Mononuclear cell (primary cell): Measurements from ENCODE around the gene WASF2. TPM values are rescaled to one million over a fixed set of nuclear protein-coding genes. Genes with fewer than 3 reads are reported as not detected.
"Not testable (repeated sequence)": the region's sequence is repeated elsewhere in the genome, so short reads cannot be mapped to it uniquely, and the experiment has no call there.

Experiments
- H3K27me3 ChIP-seq: 2 replicates; pipeline ENCODE4 v1.6.0; 2011; ENCODE audit warnings: low read length, control low read depth; ENCODE audit not compliant: insufficient read depth
- H3K4me1 ChIP-seq: 2 replicates; pipeline ENCODE4 v1.5.1; 2011; ENCODE audit warnings: mild to moderate bottlenecking, low read length, control low read depth; ENCODE audit not compliant: insufficient read depth
- H3K4me3 ChIP-seq: 2 replicates; pipeline ENCODE4 v1.5.1; 2011; ENCODE audit warnings: mild to moderate bottlenecking, low read length, moderate library complexity
- H3K9me3 ChIP-seq: 2 replicates; pipeline ENCODE4 v1.5.1; 2011; ENCODE audit warnings: low read depth, mild to moderate bottlenecking, control low read depth, low read length
- total RNA-seq: library from RNA; depleted of rRNA; stranded (reverse); fragments of >200 nt; gene quantifications from one replicate; pipeline ENCODE4 v1.2.3, GENCODE V29; 2012

WASF2 gene
- total RNA-seq, 1 donor = 29.4 TPM

- no peak overlapping the region for H3K4me3 ChIP-seq
- H3K9me3 ChIP-seq = no peaks in the 10 kb centered on the region
- H3K27me3 ChIP-seq = no peaks in the 10 kb centered on the region
- H3K4me1 ChIP-seq = peaks cover 18% of the 10 kb centered on the region
Measured at GRCh38 chr1:27388337-27389005, 101.5 kb downstream of the WASF2 start.

DNA sequence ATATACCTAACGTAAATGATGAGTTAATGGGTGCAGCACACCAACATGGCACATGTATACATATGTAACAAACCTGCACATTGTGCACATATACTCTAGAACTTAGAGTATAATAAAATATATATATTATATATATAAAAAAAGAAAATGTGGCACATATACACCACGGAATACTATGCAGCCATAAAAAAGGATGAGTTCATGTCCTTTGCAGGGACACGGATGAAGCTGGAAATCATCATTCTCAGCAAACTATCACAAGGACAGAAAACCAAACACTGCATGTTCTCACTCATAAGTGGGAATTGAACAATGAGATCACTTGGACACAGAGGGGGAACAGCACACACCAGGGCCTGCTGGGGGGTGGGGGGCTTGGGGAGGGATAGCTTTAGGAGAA is 105.2 kb downstream of the WASF2 start:
- H3K27me3 ChIP-seq, H3K4me3 ChIP-seq, H3K9me3 ChIP-seq, H3K4me1 ChIP-seq: not testable (repeated sequence)

DNA sequence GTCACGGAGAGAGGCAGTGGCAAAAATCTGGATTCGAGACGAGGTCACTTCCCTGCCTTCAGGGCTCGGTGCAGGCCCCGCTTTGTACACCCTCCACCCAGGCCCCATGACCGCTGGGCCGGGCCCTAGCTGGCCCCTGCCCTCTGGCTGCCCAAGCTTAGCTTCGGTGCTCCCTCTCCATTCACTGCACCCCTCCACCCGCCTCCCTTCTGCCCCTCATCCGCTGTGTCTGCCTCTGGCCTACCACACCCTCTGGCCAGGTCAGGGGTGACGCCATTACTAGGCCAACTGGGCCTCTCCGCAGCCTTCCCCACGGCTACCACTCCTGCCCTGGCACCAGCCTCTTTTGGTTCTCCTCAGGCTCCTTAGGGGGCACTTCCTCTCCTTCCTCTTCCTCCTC is 106.3 kb downstream of the WASF2 start:
- no peaks in the 10 kb centered on the region for H3K9me3 ChIP-seq
- no peaks in the 10 kb centered on the region for H3K27me3 ChIP-seq
- no peaks in the 10 kb centered on the region for H3K4me1 ChIP-seq
- H3K4me3 ChIP-seq = no peak overlapping the region

GRCh38 chr1:27383039-27383605 is 106.8 kb downstream of the WASF2 start, which contains the start of gene CD164L2:
CD164L2 (minus strand) TSS chr1:27383333; CDS start chr1:27383239, 94 bp downstream.
- Histone ChIP-seq H3K27me3 (no peaks in the 10 kb centered on the region), H3K4me3 (no peak within 1 kb of the TSS), H3K4me1 (no peaks in the 10 kb centered on the region), H3K9me3 (no peaks in the 10 kb centered on the region)

GRCh38 chr1:27381969-27382762 is 107.8 kb downstream of the WASF2 start:
- no peaks in the 10 kb centered on the region for H3K4me1 ChIP-seq
- H3K4me3 ChIP-seq = no peak overlapping the region
- H3K27me3 ChIP-seq = no peaks in the 10 kb centered on the region
- H3K9me3 ChIP-seq = no peaks in the 10 kb centered on the region

- no peaks in the 10 kb centered on the region for H3K9me3 ChIP-seq
- no peaks in the 10 kb centered on the region for H3K27me3 ChIP-seq
- no peak overlapping the region for H3K4me3 ChIP-seq
- no peaks in the 10 kb centered on the region for H3K4me1 ChIP-seq
Measured at GRCh38 chr1:27380766-27381733, 108.9 kb downstream of the WASF2 start.

GRCh38 chr1:27380224-27380623 is 109.7 kb downstream of the WASF2 start:
- H3K4me1 ChIP-seq = no peaks in the 10 kb centered on the region
- H3K27me3 ChIP-seq = no peaks in the 10 kb centered on the region
- H3K9me3 ChIP-seq = no peaks in the 10 kb centered on the region
- H3K4me3 ChIP-seq = no peak overlapping the region

DNA sequence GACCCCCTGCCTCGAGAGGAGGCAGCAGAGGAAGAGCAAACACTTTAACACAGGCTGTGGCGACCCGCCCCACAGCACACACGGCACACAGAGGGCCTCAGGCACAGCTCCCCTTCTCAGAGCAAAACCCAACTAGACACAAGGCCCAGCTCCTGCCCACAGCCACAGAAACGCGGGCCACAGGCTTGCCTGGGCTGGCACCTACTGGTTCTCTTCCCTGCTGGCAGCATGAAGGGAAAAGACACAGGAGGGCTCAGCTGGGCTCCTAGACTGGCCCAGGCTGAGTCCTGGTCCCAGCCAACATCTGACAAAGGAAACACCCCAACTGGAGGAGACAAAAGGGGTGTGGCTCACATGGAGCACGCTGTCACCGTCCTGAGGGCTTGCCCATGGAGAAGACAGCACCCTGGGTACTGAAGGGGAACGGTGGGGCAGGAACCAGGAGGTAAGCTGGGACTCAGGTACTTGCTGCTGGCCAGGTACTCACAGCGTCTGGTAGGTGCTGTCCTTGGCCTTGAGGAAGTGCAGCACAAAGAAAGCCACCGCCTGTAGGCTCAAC is 110.3 kb downstream of the WASF2 start:
- no peaks in the 10 kb centered on the region for H3K4me1 ChIP-seq
- H3K4me3 ChIP-seq = no peak overlapping the region
- H3K9me3 ChIP-seq = no peaks in the 10 kb centered on the region

GRCh38 chr1:27377760-27378495 is 112.0 kb downstream of the WASF2 start:
- Histone ChIP-seq H3K9me3 (no peaks in the 10 kb centered on the region), H3K4me3 (no peak overlapping the region)

More for the DNA sequence above, 110.3 kb downstream of the WASF2 start:
- no peaks in the 10 kb centered on the region for H3K27me3 ChIP-seq

DNA sequence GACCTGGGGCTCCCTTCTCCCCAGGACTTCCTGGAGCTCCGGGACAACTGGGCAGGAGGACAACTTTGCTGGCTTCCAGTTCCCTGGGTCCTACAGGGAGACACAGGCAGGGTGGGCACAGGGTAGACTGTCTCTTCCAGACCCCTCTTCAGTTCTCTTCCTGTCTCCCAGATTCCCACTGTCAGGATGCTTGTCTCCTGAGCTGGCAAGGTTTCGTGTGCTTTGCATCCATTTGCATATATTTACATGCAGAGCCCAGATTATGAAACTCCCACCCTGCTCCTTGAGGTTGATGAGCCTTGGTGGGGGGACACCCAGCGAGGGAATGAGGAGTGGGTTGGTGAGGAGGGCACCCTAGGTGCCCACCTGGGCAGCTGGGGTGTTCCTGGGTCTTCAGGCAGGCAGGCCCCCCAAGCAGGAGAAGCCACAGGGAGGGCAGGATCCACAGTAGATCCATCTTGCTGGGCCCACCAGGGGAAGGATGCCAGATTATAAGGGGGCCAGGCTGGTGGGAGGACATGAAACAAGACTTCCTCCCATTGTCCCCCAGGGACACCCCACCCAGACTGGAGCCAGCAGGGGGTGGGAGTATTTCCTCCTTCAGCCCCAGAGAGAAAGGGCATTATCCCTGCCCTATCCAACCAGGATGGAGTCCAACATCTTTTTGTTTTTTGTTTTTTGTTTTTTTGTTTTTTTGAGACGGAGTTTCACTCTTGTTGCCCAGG is 115.4 kb downstream of the WASF2 start, which contains the start of gene FCN3:
Gene FCN3, minus strand, starts transcription at position 463 of the 725 bp plus-strand sequence. Its CDS starts 6 bp downstream, at position 457.
- Histone ChIP-seq H3K9me3 (no peaks in the 10 kb centered on the region), H3K4me3 (no peak within 1 kb of the TSS), H3K4me1 (peaks cover 13% of the 10 kb centered on the region), H3K27me3 (no peaks in the 10 kb centered on the region)

More at GRCh38 chr1:27377760-27378495, 112.0 kb downstream of the WASF2 start:
- no peaks in the 10 kb centered on the region for H3K27me3 ChIP-seq
- H3K4me1 ChIP-seq = no peaks in the 10 kb centered on the region

DNA sequence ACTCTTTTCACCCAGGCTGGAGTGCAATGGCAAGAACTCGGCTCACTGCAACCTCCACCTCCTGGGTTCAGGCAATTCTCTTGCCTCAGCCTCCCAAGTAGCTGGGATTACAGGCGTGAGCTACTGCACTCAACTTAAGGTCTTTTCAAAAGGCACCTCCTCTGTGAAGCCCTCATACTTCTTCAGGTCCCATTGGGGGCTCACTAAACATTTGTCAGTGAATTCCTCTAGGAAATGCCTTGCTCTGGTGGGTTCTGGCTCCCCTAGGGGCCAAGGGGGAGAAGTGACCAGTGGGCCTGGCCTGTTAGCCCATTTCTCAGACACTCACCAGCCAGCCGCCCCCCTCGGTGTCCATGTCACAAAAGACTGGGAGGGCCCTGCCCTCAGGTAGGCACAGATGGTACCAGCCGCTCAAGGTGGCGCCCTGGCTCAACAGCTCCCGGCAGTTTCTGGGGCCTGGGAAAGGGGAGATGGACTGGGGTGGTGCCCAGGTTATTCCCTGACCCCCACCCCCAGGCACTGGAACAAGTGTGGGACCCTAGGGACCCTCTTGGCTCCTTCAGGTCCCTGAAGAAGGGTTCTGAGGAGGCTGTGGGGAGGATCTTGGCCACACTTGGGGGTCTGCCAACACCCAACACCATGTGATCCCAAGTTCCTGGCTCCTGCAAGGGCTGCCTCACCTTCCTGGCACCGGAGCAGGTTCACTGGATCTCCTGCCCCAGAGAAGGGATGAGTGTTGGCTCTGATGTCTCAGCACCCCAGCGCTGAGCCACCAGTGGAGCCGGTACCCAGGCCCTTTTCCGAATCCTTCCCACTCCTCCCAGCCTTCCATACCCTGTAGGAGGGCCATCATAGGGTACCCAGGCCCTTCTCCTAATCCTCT is 116.9 kb downstream of the WASF2 start:
- Histone ChIP-seq H3K4me3 (no peak overlapping the region), H3K9me3 (no peaks in the 10 kb centered on the region), H3K27me3 (no peaks in the 10 kb centered on the region), H3K4me1 (peaks cover 28% of the 10 kb centered on the region)

- H3K4me1 ChIP-seq = peaks cover 36% of the 10 kb centered on the region
- no peaks in the 10 kb centered on the region for H3K9me3 ChIP-seq
- no peaks in the 10 kb centered on the region for H3K27me3 ChIP-seq
- H3K4me3 ChIP-seq = no peak overlapping the region
Measured at GRCh38 chr1:27372022-27372807, 117.8 kb downstream of the WASF2 start.
